Measurements from ENCODE around the gene NFIL3.
"Not testable (repeated sequence)": the region's sequence is repeated elsewhere in the genome, so short reads cannot be mapped to it uniquely, and the experiment has no call there.

The NFIL3 gene

GRCh38 chr9:91423785-91424402, at the start of gene NFIL3:
TSS of gene NFIL3 (minus strand) at chr9:91423832. CDS start at chr9:91410734, 13,098 bp downstream.
- peak; percentile 66 to 71 for DNase-seq

GRCh38 chr9:91471524-91471923, 47.9 kb upstream of the NFIL3 start:
- DNase-seq, result not testable (repeated sequence)

GRCh38 chr9:91465420-91465819, 41.8 kb upstream of the NFIL3 start:
- DNase-seq, result no peak

- DNase-seq, result no peak
These were observed 35.3 kb upstream of the NFIL3 start for GRCh38 chr9:91458906-91459305.

- DNase-seq, result no peak
These were observed 29.2 kb upstream of the NFIL3 start for GRCh38 chr9:91452844-91453243.

GRCh38 chr9:91451431-91452270, 28.0 kb upstream of the NFIL3 start:
- DNase-seq, result no peak

- DNase-seq, result no peak
These were observed 21.5 kb upstream of the NFIL3 start for GRCh38 chr9:91445135-91445534.

GRCh38 chr9:91443994-91444392, 20.4 kb upstream of the NFIL3 start:
- no peak for DNase-seq

GRCh38 chr9:91443321-91443993, 19.8 kb upstream of the NFIL3 start:
- no peak for DNase-seq

- no peak for DNase-seq
These were observed 13.2 kb upstream of the NFIL3 start for GRCh38 chr9:91436841-91437240.

- no peak for DNase-seq
These were observed 9.5 kb upstream of the NFIL3 start for GRCh38 chr9:91433180-91433579.

GRCh38 chr9:91431485-91431884, 7.9 kb upstream of the NFIL3 start:
- no peak for DNase-seq

GRCh38 chr9:91429501-91429900, 5.9 kb upstream of the NFIL3 start:
- no peak for DNase-seq

GRCh38 chr9:91428927-91429351, 5.3 kb upstream of the NFIL3 start:
- DNase-seq, result no peak

- DNase-seq, result no peak
These were observed 4.8 kb upstream of the NFIL3 start for GRCh38 chr9:91428436-91428835.

GRCh38 chr9:91427873-91428272, 4.2 kb upstream of the NFIL3 start:
- DNase-seq, result no peak

GRCh38 chr9:91426123-91426745, 2.6 kb upstream of the NFIL3 start:
- no peak for DNase-seq

GRCh38 chr9:91425271-91425670, 1.6 kb upstream of the NFIL3 start:
- peak; percentile 20 to 41 for DNase-seq

GRCh38 chr9:91424403-91425176, 958 bp upstream of the NFIL3 start:
- peak; percentile 63 to 75 for DNase-seq

GRCh38 chr9:91422758-91423711, 597 bp downstream of the NFIL3 start:
- DNase-seq, result peak; percentile 55 to 65
